Measurements from ENCODE around the gene BHLHA15. TPM values are rescaled to one million over a fixed set of nuclear protein-coding genes. Genes with fewer than 3 reads are reported as not detected.

BHLHA15 gene
- total and polyA plus RNA-seq, 2 of the 8 experiments (the other 6 are each of a cell fraction or from before 2014, with no cell fraction given): 1.1 to 2.7 TPM

GRCh38 chr7:98252425-98253054 lies 41.3 kb downstream of the BHLHA15 start:
- no peaks in the 10 kb centered on the region for H3K9me3 ChIP-seq (ENCODE audit: insufficient read depth in 2 of 2, low read depth in 1 of 2, low read length in 1 of 2)
- peaks cover 0 to 14% (median 3%) of the 10 kb centered on the region in 4 experiments; a peak in 4 of 7 replicates for H3K4me1 ChIP-seq (replicated peaks in 1 of 4; ENCODE audit: control insufficient read depth in 3 of 4, insufficient read depth in 4 of 4, low read length in 3 of 4)
- H3K27ac ChIP-seq (ENCODE audit: low read depth, low read length): no peak overlapping the region; the same call in 1 of the 2 replicates
- POLR2A ChIA-PET (ENCODE audit: partially characterized antibody): interaction anchor here (0.5 kb wide), 1 partner anchor 550 kb away, joined by 3 read pairs; no protein-coding TSS in a partner anchor
- H2BK120ac ChIP-seq (replicated peaks; ENCODE audit: low read depth, low read length): no peak overlapping the region
- peaks cover 0 to 2% of the 10 kb centered on the region in 2 experiments for H4K20me1 ChIP-seq (replicated peaks in 1 of 2; ENCODE audit: control insufficient read depth in 1 of 2, insufficient read depth in 2 of 2, low read length in 2 of 2)
- H2BK20ac ChIP-seq (ENCODE audit: low read length): no peak overlapping the region
- H3K36me3 ChIP-seq (ENCODE audit: control insufficient read depth in 2 of 4, insufficient read depth in 4 of 4, low read length in 3 of 4): no peaks in the 10 kb centered on the region; a peak in 3 of 8 replicates
- peak overlapping the region; percentile 78 for H3K56ac ChIP-seq (replicated peaks; ENCODE audit: insufficient read length, low read depth, low read length)
- TF ChIP-seq FOSL1 (IDR thresholded peaks at IDR 0.05; ENCODE audit: insufficient read depth, low read depth, low read length): 0 out of 2 replicates have a peak, but pooled peaks have one; percentile 7
- peak; percentile 74 for TF ChIP-seq KDM4A (IDR thresholded peaks at IDR 0.05; ENCODE audit: low read depth, low read length, severe bottlenecking)
- TF ChIP-seq, protein P1, sequence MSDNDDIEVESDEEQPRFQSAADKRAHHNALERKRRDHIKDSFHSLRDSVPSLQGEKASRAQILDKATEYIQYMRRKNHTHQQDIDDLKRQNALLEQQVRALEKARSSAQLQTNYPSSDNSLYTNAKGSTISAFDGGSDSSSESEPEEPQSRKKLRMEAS (IDR thresholded peaks at IDR 0.05): peak; percentile 13; the same call in 1 of the 2 replicates
- TF ChIP-seq GABPA (IDR thresholded peaks at IDR 0.05; ENCODE audit: borderline replicate concordance, insufficient read depth, low read length): no peak
- TF ChIP-seq RAD21 (IDR thresholded peaks at IDR 0.05 in 1 of 2, conservative IDR thresholded peaks at IDR 0.05 in 1 of 2; ENCODE audit: low read depth in 2 of 2, low read length in 2 of 2): no peak
- no peak for TF ChIP-seq RFX5 (IDR thresholded peaks at IDR 0.05; ENCODE audit: borderline replicate concordance, low read depth, low read length)
- TF ChIP-seq RBBP5 (IDR thresholded peaks at IDR 0.05; ENCODE audit: borderline replicate concordance, low read depth, low read length): 0 out of 2 replicates have a peak, but pooled peaks have one; percentile 22
- TF ChIP-seq BRCA1 (IDR thresholded peaks at IDR 0.05; ENCODE audit: low read depth, low read length): no peak
- peak; percentile 64 for TF ChIP-seq PHF8 (conservative IDR thresholded peaks at IDR 0.05; ENCODE audit: low read depth, low read length)
- peaks cover 0 to 7% of the 10 kb centered on the region in 2 experiments; a peak in 1 of 4 replicates for H3K79me2 ChIP-seq (ENCODE audit: control insufficient read depth in 1 of 2, insufficient read depth in 2 of 2, low read length in 2 of 2)
- H3K4ac ChIP-seq (replicated peaks; ENCODE audit: insufficient read length, low read depth, low read length): no peak overlapping the region
- H3K79me1 ChIP-seq (ENCODE audit: low read depth, low read length): no peaks in the 10 kb centered on the region; the same call in 1 of the 2 replicates
- no peak overlapping the region for H4K91ac ChIP-seq (replicated peaks; ENCODE audit: insufficient read length, low read length)
- H3K14ac ChIP-seq (ENCODE audit: insufficient read length): no peak overlapping the region
- no peak for DNase-seq (ENCODE audit: low read depth in 1 of 2, low spot score in 2 of 2)
- H2BK12ac ChIP-seq (ENCODE audit: low read depth, low read length): no peak overlapping the region
- H2AK5ac ChIP-seq (ENCODE audit: low read depth, low read length): no peak overlapping the region
- CTCF ChIA-PET (ENCODE audit: partially characterized antibody): interaction anchor here (1.0 to 1.5 kb wide), 3 partner anchors 13 to 148 kb away, joined by 3 to 4 read pairs (median 4); partner anchors contain the start of gene BAIAP2L1
- H3K9ac ChIP-seq (replicated peaks in 1 of 4; ENCODE audit: extremely low read depth in 1 of 4, low read depth in 3 of 4, low read length in 3 of 4): peak overlapping the region; percentile 26 to 57 (median 39); a peak in 3 of 7 replicates
- H2AFZ ChIP-seq (ENCODE audit: low read length): no peak overlapping the region
- no peak overlapping the region; the same call in none of the 2 replicates for H3K18ac ChIP-seq (ENCODE audit: extremely low read depth, low read length)
- H3K4me2 ChIP-seq (ENCODE audit: insufficient read depth in 1 of 2, low read depth in 2 of 2, low read length in 2 of 2): peak overlapping the region; percentile 91 to 94
- H3K4me3 ChIP-seq (ENCODE audit: extremely low read depth in 1 of 4, insufficient read depth in 2 of 4, low read depth in 3 of 4, low read length in 4 of 4): peak overlapping the region; percentile 77 to 91 (median 86)
- H2BK5ac ChIP-seq (ENCODE audit: low read depth, low read length): no peak overlapping the region
- peaks cover 6% of the 10 kb centered on the region for H3K23me2 ChIP-seq (ENCODE audit: low read depth, low read length)
- peak overlapping the region; percentile 77 for H4K5ac ChIP-seq (ENCODE audit: insufficient read length, low read depth, low read length)
- no peaks in the 10 kb centered on the region for H3K27me3 ChIP-seq (replicated peaks in 1 of 4; ENCODE audit: control insufficient read depth in 3 of 4, extremely low read depth in 1 of 4, insufficient read depth in 3 of 4, low read length in 3 of 4)
- no peak for FAIRE-seq
- 20% methylated on average over 25 of the region's 32 CpGs; no CpG with 5 or more reads in 1 of the 2 experiments for WGBS, 2 experiments (ENCODE audit: extremely low coverage in 1 of 2, insufficient coverage in 1 of 2, insufficient read length in 1 of 2, insufficient replicate concordance in 2 of 2, low coverage in 1 of 2, low lambda C conversion rate in 2 of 2, missing lambda C conversion rate in 1 of 2)
- no peak overlapping the region for H3K23ac ChIP-seq (ENCODE audit: insufficient read length)
- no peak overlapping the region for H2BK15ac ChIP-seq (ENCODE audit: low read length)
- H4K8ac ChIP-seq (ENCODE audit: extremely low read depth, insufficient read depth, low read length): no peak overlapping the region

Data from H1 (cell line).